GM21515 (cell line): ENCODE data around the gene ELFN1.

Source experiments
- ATAC-seq: cut with Tn5 transposase; IDR thresholded peaks from one replicate; pipeline ENCODE4 v1.9.1; 2021; ENCODE audit not compliant: unreplicated experiment

Gene ELFN1

GRCh38 chr7:1738511-1738910 lies 68.4 kb downstream of the ELFN1 start:
- ATAC-seq = no peak

- ATAC-seq = no peak
These were observed 68.9 kb downstream of the ELFN1 start for GRCh38 chr7:1738956-1739355.

GRCh38 chr7:1739593-1739992 lies 69.5 kb downstream of the ELFN1 start:
- no peak for ATAC-seq

- no peak for ATAC-seq
These were observed 70.1 kb downstream of the ELFN1 start for GRCh38 chr7:1740214-1740613.

DNA sequence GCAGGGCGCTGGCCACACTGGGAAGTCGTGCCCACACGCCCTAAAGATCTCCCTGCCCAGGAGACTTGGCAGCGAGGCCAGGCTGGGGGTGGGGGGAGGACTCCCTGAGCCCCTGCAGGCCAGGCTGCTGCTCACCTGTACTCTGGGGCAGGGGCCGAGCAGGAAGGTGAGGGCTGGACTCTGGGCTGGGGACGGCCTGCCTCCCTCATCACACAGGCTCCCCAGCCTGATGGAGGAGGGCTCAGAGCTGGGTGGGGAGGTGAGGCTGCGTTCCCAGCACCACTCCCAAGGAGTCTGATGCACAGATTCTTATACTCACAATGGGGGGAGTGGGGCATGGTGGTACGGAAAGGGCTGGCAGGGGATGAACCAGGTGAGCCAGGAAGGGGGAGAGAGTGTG lies 71.2 kb downstream of the ELFN1 start:
- no peak for ATAC-seq

GRCh38 chr7:1741751-1742554 lies 71.9 kb downstream of the ELFN1 start:
- no peak for ATAC-seq

DNA sequence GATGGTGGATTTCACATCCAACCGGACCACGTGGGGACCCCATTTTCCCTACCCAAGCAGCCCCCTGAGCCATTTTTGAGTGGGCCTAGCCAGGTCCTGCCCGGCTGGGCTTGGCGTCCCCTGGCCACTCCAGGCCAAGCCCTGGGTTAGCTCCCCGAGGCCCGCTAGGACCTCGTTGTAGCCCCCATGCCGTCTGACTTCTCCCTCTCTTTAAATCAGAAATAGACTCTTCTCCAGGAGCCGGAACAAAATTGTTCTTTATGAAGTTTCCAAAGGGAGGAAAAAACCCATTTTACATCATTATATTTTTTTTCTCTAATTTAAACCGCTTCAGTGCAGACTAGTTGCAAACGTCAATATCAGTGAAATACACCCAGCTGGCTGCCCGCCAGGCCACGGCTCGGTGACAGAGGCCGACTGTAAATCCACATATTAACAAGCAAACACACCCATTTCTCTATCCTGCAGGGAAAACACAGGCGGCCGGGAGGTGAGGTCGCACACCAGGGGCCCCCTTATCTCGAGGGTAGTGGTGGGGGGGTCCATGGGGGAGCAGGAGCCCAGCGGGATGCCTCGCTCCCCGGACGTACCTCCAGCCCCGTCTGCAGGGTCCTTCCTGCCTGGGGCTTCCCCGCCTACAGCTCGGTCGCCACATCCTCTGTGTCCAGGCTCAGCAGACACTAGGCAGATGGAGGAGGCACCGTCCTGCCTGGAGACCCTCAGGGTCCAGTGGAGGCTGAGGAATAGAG lies 72.7 kb downstream of the ELFN1 start:
- ATAC-seq = no peak

GRCh38 chr7:1743481-1744230 lies 73.6 kb downstream of the ELFN1 start:
- ATAC-seq = no peak

DNA sequence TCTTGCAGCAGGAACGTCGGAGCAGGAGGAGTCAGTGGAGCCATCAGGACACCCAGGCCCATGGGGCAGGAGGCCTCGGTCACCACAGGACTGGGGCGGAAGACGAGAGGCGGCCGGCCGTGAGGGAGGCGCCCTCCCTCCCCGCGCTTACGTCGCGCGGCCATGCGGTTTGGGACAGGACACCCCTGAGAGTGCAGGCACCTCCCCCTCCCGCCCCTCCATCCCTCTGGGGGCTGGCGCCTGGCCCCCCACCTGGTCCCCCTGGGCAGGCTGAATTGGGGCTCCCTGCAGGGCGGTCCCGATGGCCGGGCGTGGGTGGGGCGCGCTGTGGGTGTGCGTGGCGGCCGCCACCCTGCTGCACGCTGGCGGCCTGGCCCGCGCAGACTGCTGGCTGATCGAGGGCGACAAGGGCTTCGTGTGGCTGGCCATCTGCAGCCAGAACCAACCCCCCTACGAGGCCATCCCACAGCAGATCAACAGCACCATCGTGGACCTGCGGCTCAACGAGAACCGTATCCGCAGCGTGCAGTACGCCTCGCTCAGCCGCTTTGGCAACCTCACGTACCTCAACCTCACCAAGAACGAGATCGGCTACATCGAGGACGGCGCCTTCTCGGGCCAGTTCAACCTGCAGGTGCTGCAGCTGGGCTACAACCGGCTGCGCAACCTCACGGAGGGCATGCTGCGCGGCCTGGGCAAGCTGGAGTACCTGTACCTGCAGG lies 74.4 kb downstream of the ELFN1 start:
- ATAC-seq = no peak

- ATAC-seq = no peak
These were observed 75.0 kb downstream of the ELFN1 start for GRCh38 chr7:1745018-1745532.

GRCh38 chr7:1745576-1746490 lies 75.8 kb downstream of the ELFN1 start:
- no peak for ATAC-seq

- no peak for ATAC-seq
These were observed 76.5 kb downstream of the ELFN1 start for GRCh38 chr7:1746491-1746975.

DNA sequence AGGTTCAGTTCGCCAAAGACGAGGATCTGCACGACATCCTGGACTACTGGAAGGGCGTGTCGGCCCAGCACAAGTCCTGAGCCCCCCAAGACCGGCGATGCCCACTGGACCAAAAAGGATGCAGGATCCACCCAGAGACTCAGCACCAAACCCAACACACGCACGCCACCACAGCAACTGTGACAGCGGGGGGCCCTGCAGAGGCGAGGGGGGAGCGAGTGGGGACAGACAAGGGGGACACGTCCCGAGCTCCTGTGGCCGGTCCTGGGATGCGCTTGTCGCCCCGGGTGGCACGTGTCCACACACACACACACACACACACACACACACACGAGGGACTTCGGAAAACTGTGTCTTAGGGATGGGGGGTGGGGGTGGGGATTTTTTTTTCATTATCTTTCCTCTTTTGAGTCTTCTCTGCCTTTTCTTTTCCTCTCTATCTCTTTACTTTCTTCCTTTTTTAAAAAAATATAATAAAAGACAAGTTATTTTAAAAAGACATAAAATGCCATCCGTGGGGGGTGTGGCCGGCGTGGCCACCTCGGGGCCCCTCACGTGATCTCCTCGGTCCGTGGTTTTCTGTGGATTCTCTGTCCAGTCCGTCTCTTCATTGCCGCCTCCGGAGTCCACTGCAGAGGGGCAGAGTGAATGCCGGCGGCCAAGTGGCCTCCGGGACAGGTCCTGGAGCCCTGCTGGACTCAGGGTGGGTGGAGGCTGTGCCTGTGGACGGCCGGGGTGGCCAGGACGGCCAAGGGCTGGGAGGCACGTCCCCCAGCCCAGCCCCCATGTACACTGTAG lies 77.1 kb downstream of the ELFN1 start:
- no peak for ATAC-seq

GRCh38 chr7:1748076-1748838 lies 78.2 kb downstream of the ELFN1 start:
- no peak for ATAC-seq

DNA sequence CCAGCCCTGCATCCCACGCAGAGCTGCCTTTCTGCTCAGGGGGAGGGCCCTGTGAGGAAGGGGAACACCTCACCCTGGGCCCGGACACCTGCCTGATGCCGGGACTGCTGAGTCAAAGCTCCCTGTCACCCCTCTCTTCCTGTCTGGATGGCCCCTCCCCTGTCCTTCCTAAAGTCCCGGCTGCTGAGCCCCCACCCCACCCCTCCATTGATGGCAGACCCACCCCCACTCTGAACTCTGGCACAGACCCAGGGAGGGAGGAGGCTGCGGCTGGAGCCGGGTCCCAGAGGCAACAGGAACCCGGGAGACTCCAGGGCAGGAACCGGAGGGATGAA lies 78.7 kb downstream of the ELFN1 start:
- no peak for ATAC-seq

DNA sequence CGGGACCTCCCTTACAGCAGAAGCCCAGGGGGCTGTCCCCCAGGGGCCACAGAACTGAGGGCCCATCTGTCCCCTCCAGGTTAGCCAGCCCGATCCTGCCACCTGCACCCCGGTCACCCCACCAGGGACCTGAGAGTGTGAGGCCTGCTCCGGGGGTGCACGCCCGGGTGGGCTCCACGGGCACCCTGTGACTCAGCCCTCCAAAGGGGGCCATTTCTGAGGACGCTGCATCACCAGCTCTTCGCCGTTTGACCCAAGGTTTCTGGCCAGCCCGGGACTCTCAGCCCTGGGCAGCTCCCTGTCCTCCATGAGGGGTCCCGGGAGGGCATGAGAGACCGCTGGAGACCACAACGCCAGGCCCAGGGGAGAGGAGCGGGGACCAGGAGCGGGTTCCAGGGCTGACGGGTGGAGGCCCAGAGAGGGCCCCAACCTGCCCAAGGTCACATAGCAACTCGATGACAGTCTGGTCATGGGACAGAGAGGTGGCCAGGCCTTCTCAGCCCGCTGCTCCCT lies 79.3 kb downstream of the ELFN1 start:
- no peak for ATAC-seq

GRCh38 chr7:1749864-1750466 lies 79.9 kb downstream of the ELFN1 start:
- no peak for ATAC-seq
